HepG2 (cell line): ENCODE measurements around the gene STEAP1. TPM values are rescaled to one million over a fixed set of nuclear protein-coding genes. Genes with fewer than 3 reads are reported as not detected.

ENCODE experiments used
- ATAC-seq: fragments of 200-7000 bp; cut with Tn5 transposase; 3 replicates; pipeline ENCODE4 v1.9.1; 2020; ENCODE audit warnings: mild to moderate bottlenecking, moderate library complexity
- BruUV-seq: library from RNA; stranded (reverse); fragments of 400-500 nt; replicated peaks from 2 replicates; lab custom pipeline; 2021; lab: Mats Ljungman, UMichigan
- CTCF ChIA-PET: fragments of 300-600 bp; formaldehyde crosslinking; extraction: SDS; loops from one replicate; lab custom pipeline; 2021; ENCODE audit warnings: low total read pairs, inconsistent platforms, low intra/inter-chr PET ratio; lab: Yijun Ruan, JAX
- POLR2A ChIA-PET: fragments of 350-600 bp; sonication (Branson Sonifier 250); formaldehyde crosslinking; loops from one replicate; lab custom pipeline; 2020; ENCODE audit warnings: antibody characterized with exemption, inconsistent platforms; lab: Yijun Ruan, JAX
- DNase-seq: peaks from one replicate; pipeline ENCODE4 v3.0.0-alpha.2; 2015; ENCODE audit warnings: low spot score
- FAIRE-seq: peaks from 3 replicates; lab custom pipeline; 2011; peaks lifted over from hg19 to GRCh38; lab: Jason Lieb, UNC
- H2AFZ ChIP-seq: one replicate; pipeline ENCODE4 v1.6.1; 2011; ENCODE audit warnings: low read length, inconsistent platforms
- H3K27ac ChIP-seq: fragments of 300-600 bp; 3 replicates; pipeline ENCODE4 v1.8.0; 2011; ENCODE audit warnings: mixed run types, mild to moderate bottlenecking, mixed read lengths, low read length, inconsistent platforms; ENCODE audit not compliant: insufficient read depth; ENCODE audit errors: extremely low read length
- H3K27me3 ChIP-seq, 2 experiments: fragments of 200-600 bp in 1 of 2; 2 replicates in 1 of 2; 3 replicates in 1 of 2; pipeline versions ENCODE4 v1.6.0 to v1.8.0; 2011; ENCODE audit warnings: low read length in 2 of 2, mild to moderate bottlenecking in 2 of 2, moderate library complexity in 2 of 2, inconsistent platforms in 1 of 2; ENCODE audit not compliant: insufficient read depth in 2 of 2, control insufficient read depth in 1 of 2
- H3K36me3 ChIP-seq, 2 experiments: fragments of 200-600 bp in 1 of 2; replicated peaks in 1 of 2; 2 replicates in 1 of 2; 3 replicates in 1 of 2; pipeline versions ENCODE4 v1.5.1 to v1.8.0; 2011; ENCODE audit warnings: low read length in 2 of 2, inconsistent platforms in 1 of 2; ENCODE audit not compliant: insufficient read depth in 2 of 2, control insufficient read depth in 1 of 2
- H3K4me1 ChIP-seq: 2 replicates; pipeline ENCODE4 v1.5.1; 2012; ENCODE audit warnings: low read length, inconsistent platforms; ENCODE audit not compliant: insufficient read depth
- H3K4me2 ChIP-seq: 2 replicates; pipeline ENCODE4 v1.6.0; 2011; ENCODE audit warnings: low read depth, low read length, inconsistent platforms
- H3K4me3 ChIP-seq, 3 experiments: fragments of 200-600 bp in 1 of 3; sonication (generic), shearing (Covaris generic) in 1 of 3; replicated peaks in 1 of 3; 2 replicates each; pipeline ENCODE4 v1.5.1; 2011 to 2016; ENCODE audit warnings: low read length in 3 of 3, inconsistent platforms in 2 of 3, low read depth in 2 of 3, mild to moderate bottlenecking in 2 of 3, control low read depth in 1 of 3, mixed read lengths in 1 of 3; ENCODE audit not compliant: insufficient read depth in 1 of 3
- H3K79me2 ChIP-seq: one replicate; pipeline ENCODE4 v1.6.1; 2011; ENCODE audit warnings: low read length, inconsistent platforms; ENCODE audit not compliant: insufficient read depth
- H3K9ac ChIP-seq: 2 replicates; pipeline ENCODE4 v1.6.0; 2011; ENCODE audit warnings: mild to moderate bottlenecking, low read depth, low read length, inconsistent platforms; ENCODE audit not compliant: insufficient read depth
- H3K9me3 ChIP-seq: 2 replicates; pipeline ENCODE4 v1.5.1; 2012; ENCODE audit warnings: mild to moderate bottlenecking, low read length
- H4K20me1 ChIP-seq: 2 replicates; pipeline ENCODE4 v1.6.0; 2011; ENCODE audit warnings: inconsistent platforms, mild to moderate bottlenecking, low read length, moderate library complexity; ENCODE audit not compliant: insufficient read depth
- CBFB ChIP-seq: sonication (generic); formaldehyde crosslinking; IDR thresholded peaks from 2 replicates; pipeline ENCODE4 v1.4.0; 2020; ENCODE audit warnings: missing genetic modification reagents
- CREB1 ChIP-seq, 2 experiments: fragments of 450-650 bp in 1 of 2; IDR thresholded peaks; 2 replicates each; pipeline ENCODE4 v1.6.1; 2016 to 2017; ENCODE audit warnings: control low read depth in 1 of 2, mild to moderate bottlenecking in 1 of 2, missing compliant biosample characterization in 1 of 2, missing genetic modification characterization in 1 of 2
- GTF2F1 ChIP-seq: fragments of 150-350 bp; IDR thresholded peaks from 2 replicates; pipeline ENCODE4 v1.6.1; 2014; ENCODE audit warnings: low read length
- MEF2D ChIP-seq: sonication (generic); formaldehyde crosslinking; IDR thresholded peaks from 2 replicates; pipeline ENCODE4 v1.5.1; 2020; ENCODE audit warnings: mild to moderate bottlenecking, missing genetic modification reagents
- NFYB ChIP-seq: sonication (generic); formaldehyde crosslinking; IDR thresholded peaks from 2 replicates; pipeline ENCODE4 v1.4.0; 2020; ENCODE audit warnings: missing genetic modification reagents
- RCOR2 ChIP-seq: IDR thresholded peaks from 2 replicates; pipeline ENCODE4 v1.6.1; 2016; ENCODE audit warnings: missing biosample characterization, missing genetic modification reagents
- SAP130 ChIP-seq: IDR thresholded peaks from 2 replicates; pipeline ENCODE4 v1.6.1; 2016; ENCODE audit warnings: low read depth
- SIN3A ChIP-seq: IDR thresholded peaks from 2 replicates; pipeline ENCODE4 v1.6.1; 2011; ENCODE audit warnings: low read depth, mild to moderate bottlenecking, control low read depth, low read length, borderline replicate concordance
- SKIL ChIP-seq: sonication (generic); formaldehyde crosslinking; IDR thresholded peaks from 2 replicates; pipeline ENCODE4 v1.8.0; 2022; ENCODE audit warnings: missing genetic modification reagents, mild to moderate bottlenecking, moderate library complexity, borderline replicate concordance
- U2AF2 ChIP-seq: fragments of 200-400 bp; formaldehyde crosslinking; IDR thresholded peaks from 2 replicates; pipeline ENCODE4 v1.6.1; 2017; ENCODE audit warnings: low read depth, mild to moderate bottlenecking, low read length
- YEATS4 ChIP-seq: sonication (generic); formaldehyde crosslinking; IDR thresholded peaks from 2 replicates; pipeline ENCODE4 v1.4.0; 2020; ENCODE audit warnings: missing genetic modification reagents, borderline replicate concordance
- ZFP37 ChIP-seq: sonication (generic); formaldehyde crosslinking; IDR thresholded peaks from 2 replicates; pipeline ENCODE4 v1.4.0; 2020; ENCODE audit warnings: missing genetic modification reagents, borderline replicate concordance
- ZNF256 ChIP-seq: sonication (generic); formaldehyde crosslinking; conservative IDR thresholded peaks from 2 replicates; pipeline ENCODE4 v1.4.0; 2020; ENCODE audit warnings: missing genetic modification reagents
- ZNF326 ChIP-seq: sonication (generic); formaldehyde crosslinking; IDR thresholded peaks from 2 replicates; pipeline ENCODE4 v1.4.0; 2020; ENCODE audit warnings: missing genetic modification reagents, borderline replicate concordance
- ZNF574 ChIP-seq: sonication (generic); formaldehyde crosslinking; IDR thresholded peaks from 2 replicates; pipeline ENCODE4 v1.4.0; 2020; ENCODE audit warnings: missing genetic modification reagents
- ZNF576 ChIP-seq: sonication (generic); formaldehyde crosslinking; IDR thresholded peaks from 2 replicates; pipeline ENCODE4 v1.4.0; 2020; ENCODE audit warnings: mild to moderate bottlenecking, missing genetic modification reagents
- ZNF577 ChIP-seq: sonication (generic); formaldehyde crosslinking; IDR thresholded peaks from 2 replicates; pipeline ENCODE4 v1.4.0; 2020; ENCODE audit warnings: mild to moderate bottlenecking, low read depth, missing genetic modification reagents, borderline replicate concordance
- ZNF615 ChIP-seq: sonication (generic); formaldehyde crosslinking; IDR thresholded peaks from 2 replicates; pipeline ENCODE4 v1.5.0; 2020; ENCODE audit warnings: mild to moderate bottlenecking, missing genetic modification reagents, borderline replicate concordance
- in situ Hi-C: cut with HindIII; loops from 2 replicates; pipeline ENCODE4 v1.10.0; 2017; ENCODE audit warnings: low pct_unique_long_range_greater_than_20kb; ENCODE audit not compliant: extremely low pct_ligation_motif_present
- intact Hi-C: fragments of 100-400 bp; cut with micrococcal nuclease; formaldehyde crosslinking; loops from one replicate; pipeline ENCODE4 v1.10.0; 2022; ENCODE audit not compliant: unreplicated experiment
- polyA plus RNA-seq, 8 experiments: library from polyadenylated mRNA; depleted of rRNA in 3 of 8; stranded (reverse) in 7 of 8; unstranded in 1 of 8; fragments of >200 nt; fragmentation: Illumina TruSeq in 4 of 8; extraction: Trizol in 4 of 8; gene quantifications; 2 replicates each; pipeline versions ENCODE4 v1.2.1 to v1.2.3, GENCODE V29; 2011 to 2016; ENCODE audit warnings: low read depth in 4 of 8, missing spikeins in 1 of 8, mixed read lengths in 1 of 8; ENCODE audit not compliant: insufficient read depth in 1 of 8
- total RNA-seq, 5 experiments: library from RNA; depleted of rRNA; stranded (reverse); fragments of >200 nt; fragmentation: Illumina TruSeq; extraction: Trizol; gene quantifications; 2 replicates each; pipeline ENCODE4 v1.2.3, GENCODE V29; 2016; ENCODE audit warnings: low read depth in 1 of 5

The STEAP1 gene
- total and polyA plus RNA-seq, 2 of the 13 experiments (the other 11 are each of a cell fraction or from before 2014, with no cell fraction given) = 23.2 to 24.2 TPM

- CTCF ChIA-PET = no interaction called here
- BruUV-seq = no TSS peak
Measured at GRCh38 chr7:90187507-90188050, 33.3 kb downstream of the STEAP1 start.

More at GRCh38 chr7:90187507-90188050, 33.3 kb downstream of the STEAP1 start:
- no peak for TF ChIP-seq SKIL (CRISPR knock-in tag)
- no peak for TF ChIP-seq SAP130
- no peak for TF ChIP-seq ZFP37
- no peak for TF ChIP-seq ZNF615
- TF ChIP-seq U2AF2 = no peak
- TF ChIP-seq ZNF256 (CRISPR knock-in tag) = no peak
- TF ChIP-seq ZNF574 = no peak
- no peak for TF ChIP-seq CBFB (CRISPR knock-in tag)
- no peak for TF ChIP-seq ZNF326 (CRISPR knock-in tag)
- TF ChIP-seq GTF2F1 = no peak
- no peak for TF ChIP-seq YEATS4 (CRISPR knock-in tag)
- no peak for TF ChIP-seq CREB1 (IDR thresholded peaks at IDR 0.05)
- no peak for TF ChIP-seq CREB1 (CRISPR knock-in tag; IDR thresholded peaks at IDR 0.05)
- TF ChIP-seq MEF2D (CRISPR knock-in tag) = no peak
- no peak for TF ChIP-seq ZNF576 (CRISPR knock-in tag)
- TF ChIP-seq SIN3A = no peak
- TF ChIP-seq RCOR2 (CRISPR knock-in tag) = no peak
- TF ChIP-seq ZNF577 (CRISPR knock-in tag) = no peak
- TF ChIP-seq NFYB (CRISPR knock-in tag) = no peak
- TF ChIP-seq, all 625 proteins: peak for 0
- H3K4me2 ChIP-seq = no peak overlapping the region
- H3K4me3 ChIP-seq = no peak overlapping the region
- no peak overlapping the region for H2AFZ ChIP-seq
- FAIRE-seq (no peak), ATAC-seq (no peak), DNase-seq (no peak)
- no peaks in the 10 kb centered on the region for H3K79me2 ChIP-seq
- H3K27me3 ChIP-seq = no peaks in the 10 kb centered on the region
- in situ Hi-C loops (no loop called here), intact Hi-C loops (no loop called here)
- no peaks in the 10 kb centered on the region for H3K36me3 ChIP-seq
- H3K9me3 ChIP-seq = peaks cover 21% of the 10 kb centered on the region
- no peak overlapping the region for H3K27ac ChIP-seq
- no peak overlapping the region for H3K9ac ChIP-seq
- H3K4me1 ChIP-seq = peaks cover 8% of the 10 kb centered on the region
- POLR2A ChIA-PET = interaction anchor here (1.2 to 1.8 kb wide), 4 partner anchors 9 to 33 kb away, joined by 5 to 15 read pairs (median 8); partner anchors contain the start of genes STEAP1 and STEAP2
- no peaks in the 10 kb centered on the region for H4K20me1 ChIP-seq
